Endothelial cell of umbilical vein (primary cell): ENCODE data around the gene LMO4. TPM values are rescaled to one million over a fixed set of nuclear protein-coding genes. Genes with fewer than 3 reads are reported as not detected.
A peak's percentile ranks its signal among the peaks of the same experiment; 100 is the strongest.

Source experiments
- BruUV-seq: library from RNA; stranded (reverse); fragments of 400-500 nt; replicated peaks from 2 replicates; lab custom pipeline; 2021; lab: Mats Ljungman, UMichigan
- CTCF ChIA-PET: fragments of 300-600, 350-600 bp; sonication (Branson Sonifier 250); formaldehyde crosslinking; loops from one replicate; lab custom pipeline; 2021; ENCODE audit warnings: antibody characterized with exemption, inconsistent platforms; lab: Charles Lee
- POLR2A ChIA-PET: fragments of 300-600, 350-600 bp; sonication (Branson Sonifier 250); formaldehyde crosslinking; loops from one replicate; lab custom pipeline; 2021; ENCODE audit warnings: antibody characterized with exemption, inconsistent platforms; lab: Charles Lee
- DNase-seq: peaks from one replicate; pipeline ENCODE4 v3.0.0-alpha.2; 2011; ENCODE audit warnings: low read depth, low spot score
- FAIRE-seq: peaks from 2 replicates; lab custom pipeline; 2011; peaks lifted over from hg19 to GRCh38; lab: Jason Lieb, UNC
- H2AFZ ChIP-seq: 2 replicates; pipeline ENCODE4 v1.6.0; 2012; ENCODE audit warnings: low read depth, low read length, control low read depth, inconsistent platforms
- H3K27ac ChIP-seq: 2 replicates; pipeline ENCODE4 v1.5.1; 2011; ENCODE audit warnings: low read depth, mild to moderate bottlenecking, control low read depth, low read length, moderate library complexity; ENCODE audit not compliant: insufficient read depth
- H3K27me3 ChIP-seq, 2 experiments: 2 replicates each; pipeline versions ENCODE4 v1.6.0 to v1.6.1; 2011; ENCODE audit warnings: low read length in 2 of 2, mixed read lengths in 1 of 2; ENCODE audit not compliant: control insufficient read depth in 2 of 2, insufficient read depth in 2 of 2
- H3K36me3 ChIP-seq, 2 experiments: 2 replicates in 1 of 2; 3 replicates in 1 of 2; pipeline ENCODE4 v1.5.1; 2011; ENCODE audit warnings: low read length in 2 of 2, mild to moderate bottlenecking in 1 of 2, moderate library complexity in 1 of 2; ENCODE audit not compliant: control insufficient read depth in 2 of 2, insufficient read depth in 2 of 2; ENCODE audit errors: extremely low read depth in 1 of 2
- H3K4me1 ChIP-seq: 3 replicates; pipeline ENCODE4 v1.5.1; 2011; ENCODE audit warnings: mild to moderate bottlenecking, low read length; ENCODE audit not compliant: control insufficient read depth, insufficient read depth; ENCODE audit errors: extremely low read depth
- H3K4me2 ChIP-seq: 2 replicates; pipeline ENCODE4 v1.6.1; 2011; ENCODE audit warnings: low read length, control low read depth, mixed read lengths; ENCODE audit not compliant: insufficient read depth
- H3K4me3 ChIP-seq, 3 experiments: fragments of 200-600 bp in 1 of 3; sonication (generic), shearing (Covaris generic) in 1 of 3; replicated peaks in 1 of 3; 2 replicates each; pipeline ENCODE4 v1.5.1; 2011 to 2016; ENCODE audit warnings: control low read depth in 3 of 3, low read length in 3 of 3, mild to moderate bottlenecking in 2 of 3, inconsistent platforms in 1 of 3, low read depth in 1 of 3, moderate library complexity in 1 of 3; ENCODE audit not compliant: insufficient read depth in 1 of 3
- H3K79me2 ChIP-seq: 2 replicates; pipeline ENCODE4 v1.6.0; 2012; ENCODE audit warnings: low read length, inconsistent platforms; ENCODE audit not compliant: control insufficient read depth, insufficient read depth
- H3K9ac ChIP-seq: replicated peaks from 2 replicates; pipeline ENCODE3; 2011; ENCODE audit warnings: low read length, control low read depth; ENCODE audit not compliant: insufficient read depth; ENCODE audit errors: extremely low read depth
- H3K9me1 ChIP-seq: replicated peaks from 3 replicates; pipeline ENCODE4 v1.6.0; 2011; ENCODE audit warnings: mild to moderate bottlenecking, low read length; ENCODE audit not compliant: control insufficient read depth, insufficient read depth; ENCODE audit errors: extremely low read depth
- H3K9me3 ChIP-seq: replicated peaks from 2 replicates; pipeline ENCODE4 v1.5.1; 2012; ENCODE audit warnings: low read length, inconsistent platforms; ENCODE audit not compliant: control insufficient read depth, insufficient read depth
- H4K20me1 ChIP-seq: replicated peaks from 2 replicates; pipeline ENCODE3; 2011; ENCODE audit warnings: mild to moderate bottlenecking, low read length; ENCODE audit not compliant: control insufficient read depth, insufficient read depth; ENCODE audit errors: extremely low read depth
- CTCF ChIP-seq, 2 donors: IDR thresholded peaks; 1 replicate in 1 of 2; 2 replicates in 1 of 2; pipeline ENCODE4 v1.5.1; 2011; ENCODE audit warnings: low read length in 2 of 2, mild to moderate bottlenecking in 2 of 2, moderate library complexity in 2 of 2, control low read depth in 1 of 2, inconsistent platforms in 1 of 2, low read depth in 1 of 2; ENCODE audit not compliant: insufficient read depth in 1 of 2; ENCODE audit errors: extremely low read depth in 1 of 2
- EZH2 ChIP-seq: IDR thresholded peaks from 2 replicates; pipeline ENCODE4 v1.6.1; 2012; ENCODE audit warnings: borderline replicate concordance, low read depth, mild to moderate bottlenecking, moderate library complexity, low read length, inconsistent platforms; ENCODE audit not compliant: severe bottlenecking
- dilution Hi-C: fragments of 300-500 bp; cut with MboI; formaldehyde crosslinking; loops from one replicate; pipeline ENCODE4 v1.15.0; 2019; ENCODE audit warnings: low sequenced_read_pairs; ENCODE audit not compliant: extremely low pct_ligation_motif_present
- intact Hi-C: fragments of 100-400 bp; cut with micrococcal nuclease; formaldehyde crosslinking; loops from one replicate; pipeline ENCODE4 v1.10.0; 2022
- polyA plus RNA-seq, 4 experiments: library from polyadenylated mRNA; depleted of rRNA in 3 of 4; stranded (reverse) in 3 of 4; unstranded in 1 of 4; fragments of >200 nt; gene quantifications; 2 replicates each; pipeline versions ENCODE4 v1.2.1 to v1.2.3, GENCODE V29; 2011 to 2012; ENCODE audit warnings: missing spikeins in 1 of 4
- total RNA-seq: library from RNA; stranded (reverse); gene quantifications from 2 replicates; pipeline ENCODE4 v1.2.3, GENCODE V29; 2021

LMO4 gene
- total and polyA plus RNA-seq, 2 donors (not counting 3 experiments of a cell fraction or from before 2014, with no cell fraction given) = 24.8 to 36.6 TPM

- TF ChIP-seq EZH2 (no peak), CTCF (IDR thresholded peaks at IDR 0.05; ENCODE audit: extremely low read depth in 1 of 2, insufficient read depth in 1 of 2, low read depth in 1 of 2, low read length in 2 of 2) (peak; percentile 60 to 63)
- Histone ChIP-seq H4K20me1 (no peaks in the 10 kb centered on the region), H3K4me3 (no peak overlapping the region), H3K27ac (no peak overlapping the region), H3K79me2 (peaks cover 12% of the 10 kb centered on the region), H3K9me3 (no peaks in the 10 kb centered on the region), H3K36me3 (no peaks in the 10 kb centered on the region), H3K9me1 (no peaks in the 10 kb centered on the region), H3K4me2 (no peak overlapping the region), H2AFZ (no peak overlapping the region), H3K4me1 (peaks cover 5% of the 10 kb centered on the region), H3K27me3 (peaks cover 0 to 4% of the 10 kb centered on the region in 2 experiments), H3K9ac (no peak overlapping the region)
- BruUV-seq = no TSS peak
- FAIRE-seq (peak; percentile 82), DNase-seq (peak; percentile 74)
- intact Hi-C loops = loop anchor here (5.0 kb wide), 3 partner anchors 174 to 1001 kb away; no protein-coding TSS in a partner anchor
- dilution Hi-C loops = no loop called here
- CTCF ChIA-PET = interaction anchor here (0.6 to 2.0 kb wide), 21 partner anchors 8 to 896 kb away, joined by 3 to 28 read pairs (median 3); no protein-coding TSS in a partner anchor
- POLR2A ChIA-PET = no interaction called here
Observed at GRCh38 chr1:87325982-87326738, 2.5 kb upstream of the LMO4 start.
